ENCODE results near the gene DGCR2. TPM values are rescaled to one million over a fixed set of nuclear protein-coding genes. Genes with fewer than 3 reads are reported as not detected.

DGCR2 gene
- total RNA-seq, 2 donors from 2014 or later = 43.8 to 89.3 TPM

DNA sequence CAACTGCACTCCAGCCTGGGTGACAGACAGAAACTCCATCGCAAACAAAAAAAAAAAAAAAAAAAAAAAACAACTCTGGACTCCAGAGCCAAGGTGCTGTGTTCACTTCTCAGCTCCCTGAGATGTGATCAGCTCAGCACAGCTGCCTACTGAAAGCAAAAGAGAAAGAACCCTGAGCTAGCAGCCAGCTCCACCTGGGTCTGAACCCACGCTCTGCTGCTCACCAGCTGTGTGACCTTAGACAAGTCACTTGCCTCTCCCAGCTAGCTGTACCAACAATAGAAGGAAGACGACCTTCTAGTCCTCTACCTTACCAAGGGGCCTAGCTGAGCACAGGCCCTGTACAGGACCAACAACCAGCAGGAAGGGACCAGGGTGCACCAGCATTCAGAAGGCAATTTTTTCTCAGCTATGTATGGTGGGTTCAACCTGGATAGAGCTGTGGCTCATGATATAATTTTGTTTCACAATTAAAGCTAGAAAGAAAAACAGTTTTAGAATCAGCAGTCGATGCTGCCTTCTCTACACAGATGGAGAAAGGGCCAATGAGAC, 3.8 kb downstream of the DGCR2 start:
- no peaks in the 10 kb centered on the region for H3K9me3 ChIP-seq
- peak; percentile 59 to 74 (median 65) for DNase-seq
- ATAC-seq = no peak
- H3K27ac ChIP-seq = peak overlapping the region; percentile 22 to 97 (median 42)
- intact Hi-C loops (cut with DNase I) = no loop called here
- no peak overlapping the region for H3K4me3 ChIP-seq
- no peak for TF ChIP-seq POLR2A (IDR thresholded peaks at IDR 0.05)
- TF ChIP-seq CTCF (IDR thresholded peaks at IDR 0.05) = no peak
- WGBS, 2 donors = 63 to 69% methylated on average over 3 to 4 of the region's 4 CpGs
- peaks cover 78% of the 10 kb centered on the region for H3K4me1 ChIP-seq
- no peaks in the 10 kb centered on the region for H3K27me3 ChIP-seq
- no peaks in the 10 kb centered on the region for H3K36me3 ChIP-seq (replicated peaks in 1 of 2; ENCODE audit: insufficient read depth in 1 of 2, low read depth in 2 of 2)

DNA sequence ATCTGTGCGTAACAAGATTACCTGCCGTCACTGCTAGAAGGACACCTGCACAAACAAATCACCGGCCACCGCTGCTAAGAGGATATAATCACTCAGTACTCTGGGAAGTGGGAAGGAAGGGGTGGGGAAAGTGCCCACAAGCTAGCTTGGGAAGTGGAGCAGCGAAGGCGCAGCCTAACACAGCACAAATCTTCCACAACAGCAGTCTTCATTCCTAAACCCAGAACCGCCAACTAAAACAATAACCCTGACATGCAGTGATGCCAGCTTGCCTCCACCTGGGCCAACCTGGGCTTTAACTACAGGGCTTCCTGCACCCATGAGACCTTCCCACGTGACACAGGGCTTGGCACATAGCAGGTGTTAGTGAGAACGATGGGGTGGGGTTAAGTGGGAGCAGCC, 5.1 kb downstream of the DGCR2 start:
- no peak overlapping the region for H3K4me3 ChIP-seq
- H3K36me3 ChIP-seq (replicated peaks in 1 of 2; ENCODE audit: insufficient read depth in 1 of 2, low read depth in 2 of 2) = no peaks in the 10 kb centered on the region
- ATAC-seq (no peak), DNase-seq (peak; percentile 42 to 70 (median 54))
- TF ChIP-seq CTCF (IDR thresholded peaks at IDR 0.05) = no peak
- TF ChIP-seq POLR2A (IDR thresholded peaks at IDR 0.05) = no peak
- H3K4me1 ChIP-seq = peaks cover 69% of the 10 kb centered on the region
- intact Hi-C loops (cut with DNase I) = no loop called here
- H3K27ac ChIP-seq = peak overlapping the region in 2 of 4 donors; percentile 25 to 97
- 15 to 29% methylated on average over 5 to 9 of the region's 9 CpGs for WGBS, 2 donors
- H3K9me3 ChIP-seq = no peaks in the 10 kb centered on the region
- no peaks in the 10 kb centered on the region for H3K27me3 ChIP-seq

GRCh38 chr22:19115628-19116027, 6.6 kb downstream of the DGCR2 start:
- DNase-seq = peak in 1 of 4 donors; percentile 11
- Histone ChIP-seq H3K4me3 (no peak overlapping the region), H3K27ac (peak overlapping the region in 1 of 4 donors; percentile 17), H3K27me3 (no peaks in the 10 kb centered on the region), H3K9me3 (no peaks in the 10 kb centered on the region), H3K36me3 (replicated peaks in 1 of 2; ENCODE audit: insufficient read depth in 1 of 2, low read depth in 2 of 2) (no peaks in the 10 kb centered on the region), H3K4me1 (peaks cover 71% of the 10 kb centered on the region)
- TF ChIP-seq CTCF (IDR thresholded peaks at IDR 0.05) = peak in 1 of 7 experiments; percentile 30
- no peak for TF ChIP-seq POLR2A (IDR thresholded peaks at IDR 0.05)
- WGBS, 2 donors = 53 to 71% methylated on average over 4 of the region's 4 CpGs
- intact Hi-C loops (cut with DNase I) = no loop called here
- ATAC-seq = no peak

DNA sequence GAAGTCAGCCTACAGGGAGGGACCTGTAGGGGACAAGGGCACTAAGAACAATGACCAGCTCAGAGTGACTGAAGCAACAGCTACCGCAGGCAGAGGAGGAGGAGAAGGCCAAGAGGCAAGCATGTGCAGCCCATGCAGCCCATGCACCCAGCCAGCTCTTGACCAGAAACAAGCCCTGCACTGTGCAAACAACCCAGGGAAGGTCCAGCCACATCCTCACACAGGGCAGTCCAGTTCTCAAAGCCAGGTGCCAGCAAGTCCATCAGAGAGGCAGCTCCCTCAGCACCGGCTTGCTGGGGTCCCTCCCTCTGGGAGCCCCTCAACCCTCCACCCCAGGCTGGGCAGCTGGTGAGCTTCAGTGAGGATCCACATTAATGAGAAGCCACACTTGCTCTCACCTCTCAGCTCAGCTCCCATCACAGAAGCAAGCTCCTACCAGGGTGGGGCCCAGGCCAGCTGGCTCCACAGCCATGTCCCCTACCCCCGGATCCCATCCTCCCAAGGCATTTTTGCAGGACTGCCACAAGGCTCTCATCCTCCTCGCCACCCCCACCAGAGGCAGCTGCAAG, 7.1 kb downstream of the DGCR2 start:
- 74 to 83% methylated on average over 2 to 4 of the region's 4 CpGs for WGBS, 2 donors
- Histone ChIP-seq H3K9me3 (no peaks in the 10 kb centered on the region), H3K4me1 (peaks cover 68% of the 10 kb centered on the region), H3K27ac (no peak overlapping the region), H3K36me3 (replicated peaks in 1 of 2; ENCODE audit: insufficient read depth in 1 of 2, low read depth in 2 of 2) (no peaks in the 10 kb centered on the region), H3K4me3 (no peak overlapping the region), H3K27me3 (no peaks in the 10 kb centered on the region)
- no peak for TF ChIP-seq CTCF (IDR thresholded peaks at IDR 0.05)
- no peak for ATAC-seq
- intact Hi-C loops (cut with DNase I) = no loop called here
- DNase-seq = peak in 2 of 4 donors; percentile 6 to 16

DNA sequence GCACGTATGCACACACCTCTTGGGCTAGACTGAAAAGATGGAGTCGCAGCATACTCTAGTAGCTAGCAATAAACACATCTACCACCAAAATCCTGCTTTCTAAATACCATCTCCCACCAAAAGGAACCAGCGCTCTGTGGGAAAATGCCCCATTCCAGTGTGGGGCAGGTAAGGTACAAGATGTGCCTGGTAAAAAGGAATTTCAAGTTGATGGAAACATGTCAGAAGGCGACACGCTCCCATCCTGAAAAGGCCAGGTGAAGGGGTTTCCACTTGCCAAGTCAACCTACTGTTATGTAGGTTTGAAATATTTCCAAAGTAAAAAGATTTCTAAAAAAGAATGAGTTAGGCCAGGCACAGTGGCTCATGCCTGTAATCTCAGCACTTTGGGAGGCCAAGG, 8.8 kb downstream of the DGCR2 start:
- Histone ChIP-seq H3K4me1 (peaks cover 68% of the 10 kb centered on the region), H3K4me3 (no peak overlapping the region), H3K36me3 (replicated peaks in 1 of 2; ENCODE audit: insufficient read depth in 1 of 2, low read depth in 2 of 2) (no peaks in the 10 kb centered on the region), H3K27me3 (no peaks in the 10 kb centered on the region), H3K27ac (no peak overlapping the region), H3K9me3 (no peaks in the 10 kb centered on the region)
- DNase-seq (no peak), ATAC-seq (no peak)
- TF ChIP-seq CTCF (IDR thresholded peaks at IDR 0.05) (no peak), POLR2A (IDR thresholded peaks at IDR 0.05) (no peak)
- intact Hi-C loops (cut with DNase I) = no loop called here
- WGBS, 2 donors = 96% methylated on average over 5 of the region's 5 CpGs

Measured in body of pancreas (tissue), 4 donors.